Choroid plexus epithelial cell (primary cell): ENCODE data around the gene GSTM2.

Experiments used
- DNase-seq: peaks from one replicate; pipeline ENCODE4 v3.0.0-alpha.2; 2010; ENCODE audit warnings: low read depth
- H3K4me3 ChIP-seq: 2 replicates; pipeline ENCODE4 v1.5.1; 2011; ENCODE audit warnings: low read depth, mild to moderate bottlenecking, control low read depth, low read length, moderate library complexity
- CTCF ChIP-seq: conservative IDR thresholded peaks from 2 replicates; pipeline ENCODE4 v1.5.1; 2011; ENCODE audit warnings: low read depth, mild to moderate bottlenecking, control low read depth, inconsistent platforms, low read length, moderate library complexity

The GSTM2 gene

DNA sequence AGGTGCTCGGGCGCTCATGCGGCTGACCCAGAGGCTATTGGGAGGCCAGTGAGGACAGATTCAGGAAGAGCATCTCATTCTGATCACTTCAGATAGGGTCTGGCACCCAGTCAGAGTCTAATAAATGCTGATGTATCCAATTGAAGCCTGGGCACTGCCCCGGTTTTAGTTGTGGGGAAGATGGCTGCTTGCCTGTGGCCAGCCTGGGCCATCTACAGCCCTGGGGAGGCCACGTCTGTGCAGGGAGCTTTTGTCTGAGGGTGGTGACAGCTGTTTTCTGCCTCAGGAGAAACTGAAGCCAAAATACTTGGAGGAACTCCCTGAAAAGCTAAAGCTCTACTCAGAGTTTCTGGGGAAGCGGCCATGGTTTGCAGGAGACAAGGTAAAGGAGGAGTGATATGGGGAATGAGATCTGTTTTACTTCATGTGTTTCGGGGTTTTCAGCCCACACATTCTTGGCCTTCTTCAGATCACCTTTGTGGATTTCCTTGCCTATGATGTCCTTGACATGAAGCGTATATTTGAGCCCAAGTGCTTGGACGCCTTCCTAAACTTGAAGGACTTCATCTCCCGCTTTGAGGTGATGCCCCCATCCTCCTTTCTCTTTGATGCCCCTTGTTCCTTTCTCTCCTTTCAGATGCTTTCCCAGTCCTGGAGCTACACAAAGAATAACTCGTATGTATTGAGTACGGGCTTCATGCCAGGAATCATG lies 47.0 kb downstream of the GSTM2 start:
- no peak for TF ChIP-seq CTCF
- H3K4me3 ChIP-seq = no peak overlapping the region
- DNase-seq = no peak

- no peak for TF ChIP-seq CTCF
- DNase-seq = no peak
- no peak overlapping the region for H3K4me3 ChIP-seq
Measured at GRCh38 chr1:109716121-109716520, 48.3 kb downstream of the GSTM2 start.

- H3K4me3 ChIP-seq = no peak overlapping the region
- no peak for DNase-seq
- TF ChIP-seq CTCF = no peak
Measured at GRCh38 chr1:109716570-109717090, 48.8 kb downstream of the GSTM2 start.

DNA sequence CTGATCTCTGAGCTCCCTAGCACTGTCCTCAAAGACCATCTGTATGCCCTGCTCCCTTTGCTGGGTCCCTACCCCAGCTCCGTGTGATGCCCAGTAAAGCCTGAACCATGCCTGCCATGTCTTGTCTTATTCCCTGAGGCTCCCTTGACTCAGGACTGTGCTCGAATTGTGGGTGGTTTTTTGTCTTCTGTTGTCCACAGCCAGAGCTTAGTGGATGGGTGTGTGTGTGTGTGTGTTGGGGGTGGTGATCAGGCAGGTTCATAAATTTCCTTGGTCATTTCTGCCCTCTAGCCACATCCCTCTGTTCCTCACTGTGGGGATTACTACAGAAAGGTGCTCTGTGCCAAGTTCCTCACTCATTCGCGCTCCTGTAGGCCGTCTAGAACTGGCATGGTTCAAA lies 49.9 kb downstream of the GSTM2 start:
- H3K4me3 ChIP-seq = no peak overlapping the region
- no peak for DNase-seq
- no peak for TF ChIP-seq CTCF

DNA sequence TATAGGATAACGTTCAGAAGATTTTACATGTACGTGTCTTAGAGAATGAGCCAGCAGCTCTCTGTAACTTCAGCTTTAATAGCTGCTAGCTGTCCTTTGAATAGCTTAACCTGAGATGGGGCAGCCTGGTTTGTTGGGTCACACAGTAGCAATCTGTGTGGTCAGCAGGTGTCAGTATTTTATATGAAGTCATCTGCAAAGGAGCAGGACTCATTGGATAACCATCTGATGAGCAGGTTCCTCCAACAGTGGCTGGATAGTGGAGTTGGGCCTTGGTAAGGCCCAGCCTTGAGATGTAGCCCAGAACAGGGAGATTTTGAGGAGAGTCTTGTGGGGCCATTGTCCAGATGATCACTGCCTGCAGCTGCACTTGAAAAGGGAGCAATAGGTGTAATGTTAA lies 50.6 kb downstream of the GSTM2 start:
- no peak for TF ChIP-seq CTCF
- DNase-seq = no peak
- H3K4me3 ChIP-seq = no peak overlapping the region

DNA sequence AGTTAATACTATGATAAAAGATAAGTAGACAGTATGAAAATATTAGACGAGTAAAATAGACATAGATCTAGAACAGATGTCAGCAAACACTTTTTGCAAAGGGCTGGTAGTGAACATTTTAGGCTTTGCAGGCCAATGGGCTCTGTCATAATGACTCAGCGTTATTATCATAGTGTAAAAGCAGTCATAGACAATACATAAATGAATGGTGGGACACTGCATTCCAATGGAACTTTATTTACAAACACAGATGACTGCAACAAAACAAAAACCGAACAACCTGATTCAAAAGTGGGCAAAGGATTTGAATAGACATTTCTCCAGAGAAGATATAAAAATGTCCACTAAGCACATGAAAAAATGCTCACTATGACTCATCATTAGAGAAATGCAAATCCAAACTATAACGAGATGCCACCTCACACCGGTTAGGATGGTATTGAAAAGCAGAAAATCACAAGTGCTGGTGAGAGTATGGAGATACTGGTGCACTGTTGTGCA lies 51.5 kb downstream of the GSTM2 start:
- H3K4me3 ChIP-seq = no peak overlapping the region
- TF ChIP-seq CTCF = no peak
- DNase-seq = peak; percentile 30

DNA sequence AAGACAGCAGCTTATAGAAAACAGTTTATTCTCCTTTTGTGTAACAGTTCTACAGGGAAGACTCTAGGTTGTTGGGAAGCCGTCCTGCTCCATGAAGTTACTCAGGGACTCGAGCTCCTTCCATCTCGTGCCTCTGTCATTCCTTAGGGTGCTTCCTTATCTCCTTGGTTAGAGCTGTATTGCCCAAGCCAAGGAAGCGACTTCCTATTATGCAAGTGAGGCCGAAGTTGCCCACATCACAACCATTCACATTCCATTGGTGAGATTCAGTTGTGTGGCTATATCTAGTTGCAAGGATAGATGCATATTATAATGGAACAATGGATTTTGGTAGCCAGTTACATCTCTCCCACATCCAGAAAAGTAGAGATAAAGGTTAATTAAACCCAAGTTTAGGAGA lies 53.2 kb downstream of the GSTM2 start:
- no peak overlapping the region for H3K4me3 ChIP-seq
- peak; percentile 36 for DNase-seq
- no peak for TF ChIP-seq CTCF
